Amniotic epithelial cell (primary cell): ENCODE measurements around the gene CERS5.
"Not testable (repeated sequence)": the region's sequence is repeated elsewhere in the genome, so short reads cannot be mapped to it uniquely, and the experiment has no call there.

ENCODE experiments used
- DNase-seq: peaks from one replicate; pipeline ENCODE4 v3.0.0-alpha.2; 2010; ENCODE audit warnings: low read depth

CERS5 gene

DNA sequence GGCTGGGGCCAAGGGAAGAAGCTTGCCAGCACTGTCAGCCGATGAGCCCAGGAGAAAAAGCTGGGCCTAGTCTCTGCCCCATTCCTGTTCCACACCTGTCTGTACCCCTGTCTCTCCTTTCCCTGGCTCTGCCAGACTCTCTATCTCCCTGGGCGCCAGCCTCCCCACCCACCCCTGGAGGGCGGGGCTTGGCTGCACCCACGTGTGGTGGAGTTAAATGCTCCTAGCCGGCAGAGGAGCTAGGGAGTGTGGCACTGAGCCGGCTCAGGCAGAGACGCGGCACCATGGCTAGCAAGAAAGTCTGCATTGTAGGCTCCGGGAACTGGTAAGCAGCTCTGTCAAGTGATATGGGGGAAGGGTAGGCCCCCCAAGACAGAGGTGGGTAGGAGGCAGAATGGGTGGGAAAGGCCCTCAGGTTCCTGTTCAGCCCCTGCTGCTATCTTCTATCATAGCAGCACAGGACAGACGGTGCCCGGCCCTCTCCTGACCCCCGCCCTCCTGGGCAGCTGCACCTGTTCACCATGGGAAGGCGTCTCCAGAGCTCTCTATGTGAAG, 63.3 kb downstream of the CERS5 start, which contains the start of gene GPD1:
Gene GPD1 (plus strand): TSS at position 242 of the 555 bp plus-strand sequence. CDS start 43 bp downstream, at position 285.
- peak; percentile 50 for DNase-seq

DNA sequence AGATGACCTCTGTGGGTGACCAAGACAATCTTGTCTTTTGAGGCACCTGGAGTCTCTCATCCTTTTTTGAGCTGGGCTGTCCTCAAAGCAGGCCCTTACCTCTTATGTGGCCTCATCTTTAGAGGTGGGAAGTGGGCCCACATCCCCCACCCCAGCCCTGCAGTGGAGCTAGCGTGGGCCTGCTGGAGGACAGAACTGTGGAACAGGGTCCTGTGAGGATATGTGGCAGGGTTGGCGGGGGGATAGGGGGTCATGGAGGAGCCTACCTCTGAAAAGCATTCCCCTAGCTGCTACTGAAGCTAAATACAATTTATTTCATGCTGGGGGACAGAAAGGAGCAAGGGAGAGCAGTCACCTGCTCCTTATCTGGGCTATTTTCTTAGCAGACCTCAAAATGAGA, 63.8 kb downstream of the CERS5 start:
- no peak for DNase-seq

DNA sequence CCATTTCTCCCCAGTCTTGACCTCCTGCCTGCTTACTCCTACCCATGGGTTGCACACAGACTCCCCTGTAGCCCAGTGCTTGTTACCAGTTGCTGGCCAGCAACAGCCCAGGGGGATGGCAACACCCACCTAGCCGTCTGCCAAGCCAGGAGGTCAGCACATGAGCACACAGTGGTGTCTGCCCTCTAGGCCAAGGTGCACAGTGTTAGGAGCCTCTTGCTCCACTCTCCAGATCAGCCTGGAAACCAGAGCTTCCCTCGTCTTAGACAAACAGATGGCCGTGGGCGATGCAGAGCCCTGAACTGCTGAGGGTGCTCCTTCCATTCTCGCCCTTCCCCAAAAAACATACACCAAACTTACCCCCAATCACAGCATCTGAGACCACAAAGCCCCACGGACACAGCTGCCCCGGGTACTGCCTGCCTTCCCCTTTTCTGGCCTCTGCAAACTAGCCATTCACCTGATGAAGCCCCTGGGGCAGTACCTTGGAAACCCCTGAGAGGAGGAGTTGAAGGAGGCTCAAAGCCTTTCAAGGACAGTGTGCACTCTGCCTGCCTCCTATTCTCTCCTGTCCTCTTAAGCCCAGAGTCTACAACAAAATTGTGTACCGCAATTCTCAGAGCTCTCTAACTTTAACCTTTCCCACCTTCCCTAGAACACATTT, 64.4 kb downstream of the CERS5 start:
- no peak for DNase-seq

DNA sequence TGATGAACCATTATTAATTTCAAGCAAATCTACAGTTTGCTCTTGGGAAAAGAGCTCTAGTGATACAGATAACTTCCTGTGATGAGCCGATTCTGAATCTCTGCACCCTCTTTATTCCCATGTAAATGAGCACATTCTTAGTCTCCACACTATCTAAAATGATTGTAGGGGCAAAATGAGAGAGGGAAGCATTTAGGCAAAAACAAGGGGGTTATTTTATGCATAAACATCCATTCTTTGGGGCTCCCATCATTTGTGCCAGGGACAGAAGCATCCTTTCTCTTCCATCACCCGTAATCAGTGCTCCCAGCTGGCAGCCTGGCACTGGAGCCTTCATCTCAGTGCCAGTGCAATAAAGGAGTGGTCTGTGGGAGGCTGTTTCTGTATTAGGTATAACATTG, 65.0 kb downstream of the CERS5 start:
- DNase-seq: no peak

DNA sequence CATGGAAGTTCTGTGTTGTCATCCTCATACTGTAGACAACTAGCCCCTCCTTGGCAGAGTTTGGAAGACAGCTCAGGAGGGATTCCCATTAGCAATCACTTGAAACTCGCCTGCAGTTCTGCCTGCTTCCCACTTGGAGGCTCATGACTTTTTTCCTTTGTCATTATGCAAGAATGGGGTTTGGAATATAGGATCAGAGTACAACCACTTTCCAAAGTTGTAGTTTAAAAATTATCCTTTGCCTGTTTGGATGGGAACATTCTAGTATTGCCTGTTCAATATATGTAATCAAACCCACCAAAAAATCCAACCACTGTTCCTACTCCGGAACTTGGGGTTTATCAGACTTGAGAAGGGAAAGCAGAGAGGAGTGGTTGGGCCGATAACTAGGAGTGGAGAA, 65.5 kb downstream of the CERS5 start:
- peak; percentile 65 for DNase-seq

DNA sequence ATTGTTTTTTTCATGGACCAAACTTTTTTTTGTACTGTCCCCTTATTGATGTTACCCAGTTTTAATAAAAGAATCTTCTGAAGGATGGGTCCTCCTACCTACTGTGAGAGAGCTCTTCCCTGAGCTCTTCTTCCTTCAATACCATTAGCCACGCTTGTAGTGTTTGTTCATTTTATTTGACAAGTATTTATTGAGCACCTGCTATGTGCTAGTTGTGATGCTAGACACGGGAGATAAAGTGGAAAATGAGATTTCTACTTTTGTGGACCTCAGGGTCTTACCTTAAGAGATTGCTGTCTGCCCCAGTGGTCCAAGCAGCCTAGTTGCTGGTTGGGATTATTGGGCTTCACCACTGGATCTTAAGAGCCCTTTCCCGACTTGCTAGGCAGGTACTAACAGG, 66.6 kb downstream of the CERS5 start:
- no peak for DNase-seq

DNA sequence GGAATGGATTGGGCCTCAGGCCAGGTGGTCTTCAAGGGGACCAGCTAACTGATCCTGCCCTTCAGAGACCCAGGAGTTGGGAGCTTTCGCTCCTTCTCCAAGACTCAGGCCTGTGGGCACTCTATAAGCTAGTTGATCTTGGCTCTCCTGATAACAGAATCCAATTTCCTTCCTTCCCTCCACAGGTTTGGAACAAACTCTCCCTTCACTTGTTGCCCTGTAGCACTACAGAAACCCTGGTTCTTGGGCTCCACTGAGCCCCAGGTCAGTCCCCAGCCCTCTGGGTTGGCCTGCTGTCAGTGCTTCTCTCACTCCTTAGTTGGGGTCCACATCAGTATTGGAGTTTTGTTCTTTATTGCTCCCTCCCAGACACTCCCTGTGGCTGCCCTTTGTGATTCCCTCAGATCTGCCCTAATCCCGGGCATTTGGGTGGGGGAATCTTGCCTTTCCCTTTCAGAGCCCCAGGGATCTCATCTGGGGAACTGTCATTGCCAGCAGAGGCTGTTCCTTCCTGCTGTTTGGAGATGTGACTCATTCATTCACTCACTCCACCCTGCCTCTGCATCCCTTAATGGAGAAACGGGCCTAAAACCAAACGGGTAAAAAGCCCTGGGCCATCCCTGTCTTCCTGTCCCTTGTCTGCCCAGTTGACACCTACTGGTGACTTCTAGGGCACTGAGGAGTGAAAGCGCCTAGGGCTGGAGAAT, 67.7 kb downstream of the CERS5 start:
- DNase-seq: no peak

DNA sequence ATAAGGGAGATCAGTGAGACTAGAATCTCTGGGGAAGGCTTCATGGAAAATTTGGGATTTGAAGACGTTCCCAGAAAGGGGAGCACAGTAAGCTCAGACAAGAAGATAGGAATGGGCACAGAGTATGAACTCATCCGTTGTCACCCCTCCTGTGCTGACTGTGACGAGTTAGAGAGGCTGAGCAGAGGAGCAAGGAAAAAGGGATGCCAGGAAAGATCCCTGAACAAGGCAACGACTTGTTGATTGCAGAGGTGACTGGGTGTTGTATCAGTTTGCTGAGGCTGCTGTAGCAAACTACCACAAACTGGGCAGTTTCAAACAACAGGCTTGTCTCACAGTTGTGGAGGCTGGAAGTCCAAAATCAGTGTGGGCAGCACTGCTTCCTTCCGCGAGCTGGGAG, 69.2 kb downstream of the CERS5 start:
- no peak for DNase-seq

DNA sequence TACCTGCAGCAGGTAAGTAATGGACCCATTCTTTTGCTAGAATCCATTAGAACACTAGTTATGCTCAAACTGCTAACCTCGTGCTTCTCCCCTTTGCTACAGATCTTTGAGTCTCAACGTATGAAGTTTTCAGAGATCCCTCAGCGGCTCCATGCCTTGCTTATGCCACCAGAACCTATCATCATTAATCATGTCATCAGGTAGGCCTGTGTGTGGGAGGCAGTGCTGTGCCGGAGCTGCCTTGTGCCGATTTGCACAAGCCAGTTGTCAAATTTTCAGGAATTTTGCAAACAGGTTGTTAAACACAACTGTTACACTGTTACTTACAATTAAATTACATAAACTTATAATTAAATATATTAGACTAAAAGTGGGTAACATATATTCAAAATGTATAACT, 76.8 kb downstream of the CERS5 start:
- no peak for DNase-seq

DNA sequence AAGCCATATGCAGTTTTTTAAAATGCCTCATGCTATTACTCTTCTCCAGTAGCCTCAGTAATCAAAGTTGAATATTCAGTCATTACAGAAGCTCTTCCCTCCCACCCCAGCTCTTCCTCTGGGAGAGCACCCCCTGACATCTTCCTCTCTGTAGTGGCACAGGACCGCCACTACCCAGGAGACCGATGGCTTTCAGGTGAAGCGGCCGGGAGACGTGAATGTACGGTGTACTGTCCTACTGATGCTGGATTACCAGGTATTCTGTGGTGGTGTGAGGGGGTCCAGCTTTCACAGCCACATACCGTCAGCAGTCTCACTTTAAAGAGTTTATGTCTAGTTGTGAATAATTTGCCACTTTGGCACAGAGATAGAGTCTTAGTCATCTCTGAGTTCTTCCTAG, 77.4 kb downstream of the CERS5 start:
- no peak for DNase-seq

DNA sequence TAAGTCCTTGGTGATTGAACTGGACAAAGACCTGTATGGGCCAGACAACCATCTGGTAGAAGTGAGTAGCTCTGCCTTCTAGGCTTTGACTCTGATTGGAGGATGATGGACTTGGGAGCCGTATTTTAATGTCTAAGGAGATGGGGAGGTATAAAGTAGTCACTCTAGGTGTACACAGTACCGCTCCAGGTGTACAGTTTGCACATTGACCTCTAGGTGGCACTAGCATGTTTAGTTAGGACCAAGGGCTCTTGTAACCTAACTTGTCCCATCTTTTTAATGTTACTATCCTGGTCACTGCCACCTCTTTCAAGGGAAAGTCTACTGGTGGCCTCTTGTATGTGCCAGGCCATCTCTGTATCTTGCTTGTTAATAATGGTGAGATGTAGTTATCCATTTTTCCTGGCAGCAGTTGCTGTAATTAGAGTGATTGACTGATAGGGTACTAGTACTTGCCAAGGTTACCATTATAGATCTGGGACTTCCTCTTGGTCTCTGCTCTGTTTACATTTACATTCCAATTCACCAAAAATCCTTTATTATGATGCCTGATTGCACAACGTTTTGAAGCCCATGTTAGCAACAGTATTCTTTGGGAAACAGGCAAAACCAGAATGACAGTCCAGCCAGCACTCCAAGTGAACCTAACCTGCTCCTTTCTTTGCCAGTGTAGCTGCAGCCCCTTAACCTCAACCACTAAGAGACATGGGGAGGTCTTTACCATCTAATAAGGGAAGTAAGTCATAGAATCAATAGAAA, 78.4 kb downstream of the CERS5 start:
- DNase-seq: no peak

DNA sequence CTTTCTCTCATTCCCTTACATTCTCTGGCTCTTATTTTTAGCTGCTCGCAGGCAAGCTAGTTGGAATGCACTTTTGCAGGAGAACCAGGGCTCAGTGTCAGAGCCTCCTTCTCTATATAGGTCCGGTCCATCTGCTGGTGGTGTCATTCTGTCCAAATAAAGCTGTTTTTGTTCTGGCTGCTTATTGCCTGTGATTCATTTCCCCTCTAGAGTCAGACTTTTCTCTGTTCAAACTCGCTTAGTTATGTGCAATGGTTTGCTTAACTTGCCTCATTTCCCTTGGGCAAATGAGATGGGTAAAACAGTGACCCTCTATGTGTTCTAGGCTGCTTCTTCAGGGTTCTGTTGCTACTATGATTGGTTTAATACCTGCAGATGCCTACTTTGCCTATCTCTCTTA, 79.2 kb downstream of the CERS5 start:
- no peak for DNase-seq

DNA sequence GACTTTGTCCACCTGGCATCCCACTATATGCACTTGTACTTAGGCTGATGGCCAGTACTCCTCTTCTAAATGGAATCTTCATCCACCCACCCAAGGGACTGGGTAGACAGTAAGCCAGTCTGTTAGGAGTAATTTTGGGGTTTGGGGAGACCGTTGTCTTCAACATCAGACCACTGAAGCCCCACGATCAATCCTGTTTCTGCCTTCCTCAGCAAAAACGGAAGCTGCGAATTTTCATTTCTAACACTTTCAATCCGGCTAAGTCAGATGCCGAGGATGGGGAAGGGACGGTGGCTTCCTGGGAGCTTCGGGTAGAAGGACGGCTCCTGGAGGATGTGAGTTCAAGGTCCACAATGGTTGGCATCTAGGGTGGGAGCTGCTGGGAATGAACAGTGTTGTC, 80.0 kb downstream of the CERS5 start:
- no peak for DNase-seq

DNA sequence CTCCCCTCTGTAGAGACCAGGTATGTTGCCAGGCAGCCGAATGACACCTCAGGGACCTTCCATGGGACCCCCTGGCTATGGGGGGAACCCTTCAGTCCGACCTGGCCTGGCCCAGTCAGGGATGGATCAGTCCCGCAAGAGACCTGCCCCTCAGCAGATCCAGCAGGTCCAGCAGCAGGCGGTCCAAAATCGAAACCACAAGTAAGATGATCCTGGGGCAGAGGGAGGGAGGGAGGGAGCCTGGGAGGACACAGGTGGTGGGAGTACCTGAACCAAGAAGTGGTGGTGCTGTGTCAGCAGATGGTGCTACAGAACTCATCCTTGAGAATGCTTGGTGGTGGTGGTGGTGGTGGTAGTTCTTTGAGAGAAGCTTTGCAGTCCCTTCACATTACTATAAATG, 81.0 kb downstream of the CERS5 start:
- no peak for DNase-seq

DNA sequence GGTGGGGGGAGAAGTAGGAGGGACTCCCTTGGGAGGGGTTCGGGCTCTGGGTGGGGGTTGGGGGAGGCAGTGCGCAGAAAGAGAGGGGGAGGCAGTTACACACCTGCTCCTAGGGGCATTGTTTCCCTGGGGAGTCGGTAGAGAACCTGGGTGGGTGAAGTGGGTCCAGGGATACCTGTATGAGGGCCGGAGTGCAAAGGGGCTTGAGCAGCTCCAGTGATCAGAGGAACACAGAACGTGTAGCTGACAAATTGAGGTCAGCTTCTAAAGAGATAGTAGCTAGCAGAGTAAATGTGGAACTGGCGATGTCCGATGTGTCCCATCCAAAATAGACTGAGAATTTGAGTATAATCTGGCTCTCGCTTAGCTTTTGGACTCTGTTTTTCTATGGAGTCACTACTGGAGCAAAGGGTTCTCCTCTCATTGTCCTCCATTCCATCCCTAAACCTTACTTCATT, 81.5 kb downstream of the CERS5 start:
- DNase-seq: no peak

DNA sequence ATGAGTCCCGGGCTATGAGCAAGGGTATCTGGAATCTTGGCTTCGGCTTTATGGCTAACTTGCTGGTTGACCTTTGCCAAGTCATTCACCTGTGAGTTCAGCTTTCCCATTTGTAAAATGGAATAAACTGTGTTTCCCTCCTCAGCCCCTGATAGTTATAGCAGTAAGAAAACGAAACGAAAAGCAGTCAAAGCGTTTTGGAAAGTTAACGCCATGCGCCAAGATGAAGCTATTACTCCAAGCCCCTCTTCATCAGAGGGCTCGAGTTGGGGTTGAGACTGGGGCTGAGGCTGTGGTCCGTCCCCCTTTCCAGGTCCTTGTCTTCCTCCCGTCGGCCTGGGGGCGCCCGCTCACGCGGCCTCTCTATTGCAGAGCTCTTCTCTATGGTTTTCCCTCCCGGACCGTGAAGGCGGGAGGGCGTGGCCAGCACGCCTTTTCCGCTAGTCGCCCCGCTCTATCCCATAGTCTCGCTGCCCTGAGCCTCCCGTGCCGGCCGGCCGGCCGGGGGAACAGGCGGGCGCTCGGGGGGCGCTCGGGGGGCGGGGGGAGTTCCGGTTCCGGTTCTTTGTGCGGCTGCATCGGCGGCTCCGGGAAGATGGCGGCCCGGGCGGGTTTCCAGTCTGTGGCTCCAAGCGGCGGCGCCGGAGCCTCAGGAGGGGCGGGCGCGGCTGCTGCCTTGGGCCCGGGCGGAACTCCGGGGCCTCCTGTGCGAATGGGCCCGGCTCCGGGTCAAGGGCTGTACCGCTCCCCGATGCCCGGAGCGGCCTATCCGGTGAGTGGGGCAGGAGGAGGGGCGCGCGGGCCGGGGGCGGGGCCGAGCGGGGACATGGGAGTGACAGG, 82.2 kb downstream of the CERS5 start, which contains the start of gene SMARCD1:
Gene SMARCD1 (plus strand): TSS at position 568 of the 840 bp plus-strand sequence. CDS start 28 bp downstream, at position 596.
- DNase-seq: peak; percentile 88

DNA sequence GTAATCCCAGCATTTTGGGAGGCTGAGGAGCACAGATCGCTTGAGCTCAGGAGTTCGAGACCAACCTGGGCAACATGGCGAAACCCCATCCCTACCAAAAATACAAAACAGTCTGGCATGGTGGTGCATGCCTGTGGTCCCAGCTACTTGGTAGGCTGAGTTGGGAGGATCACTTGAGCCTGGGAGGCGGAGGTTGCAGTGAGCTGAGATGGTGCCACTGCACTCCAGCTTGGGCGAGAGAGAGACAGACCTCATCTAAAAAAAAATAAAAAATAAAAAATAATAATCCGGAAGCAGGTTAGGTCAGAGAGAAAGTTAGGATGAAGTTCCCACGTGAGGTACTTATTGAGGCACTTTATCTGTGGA, 82.8 kb downstream of the CERS5 start:
- not testable (repeated sequence) for DNase-seq

DNA sequence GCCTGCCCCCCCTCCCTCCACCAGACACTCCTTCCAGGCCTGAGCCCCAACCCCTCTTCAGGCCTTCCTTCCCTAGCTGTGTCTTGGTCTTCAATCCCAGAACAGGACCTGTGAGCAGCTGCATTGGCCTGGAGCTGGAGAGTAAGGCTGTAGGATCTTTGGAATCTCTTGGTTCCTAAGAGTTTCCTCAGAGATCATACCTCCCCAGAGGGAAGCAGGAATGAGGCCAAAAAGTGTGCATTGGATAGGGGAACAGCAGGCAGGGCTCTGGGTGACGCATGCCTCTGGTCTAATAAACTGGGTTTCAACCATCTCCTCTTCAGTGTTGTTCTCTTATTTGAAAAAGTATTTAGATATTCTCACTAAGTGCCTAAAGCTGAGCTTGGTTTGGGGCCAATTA, 83.9 kb downstream of the CERS5 start:
- no peak for DNase-seq

DNA sequence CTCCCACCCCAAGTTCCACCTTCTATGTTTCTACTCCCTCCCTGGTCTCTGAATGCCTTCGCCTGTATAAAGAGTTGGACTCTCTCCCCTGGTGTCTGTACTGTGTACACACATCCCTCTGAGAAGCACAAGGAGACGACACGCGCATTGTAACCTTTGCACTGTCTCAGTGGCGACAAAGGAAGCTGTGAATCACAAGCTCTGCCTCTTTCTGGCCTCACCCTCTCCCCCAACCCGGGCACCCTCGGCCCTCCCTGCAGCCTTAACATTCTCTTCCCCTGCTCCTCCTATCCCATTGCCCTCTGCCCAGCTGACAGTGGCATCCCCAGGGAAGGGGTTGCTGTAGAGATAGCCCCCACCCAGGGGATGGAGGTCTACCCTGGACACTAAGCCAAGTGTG, 84.5 kb downstream of the CERS5 start:
- no peak for DNase-seq

DNA sequence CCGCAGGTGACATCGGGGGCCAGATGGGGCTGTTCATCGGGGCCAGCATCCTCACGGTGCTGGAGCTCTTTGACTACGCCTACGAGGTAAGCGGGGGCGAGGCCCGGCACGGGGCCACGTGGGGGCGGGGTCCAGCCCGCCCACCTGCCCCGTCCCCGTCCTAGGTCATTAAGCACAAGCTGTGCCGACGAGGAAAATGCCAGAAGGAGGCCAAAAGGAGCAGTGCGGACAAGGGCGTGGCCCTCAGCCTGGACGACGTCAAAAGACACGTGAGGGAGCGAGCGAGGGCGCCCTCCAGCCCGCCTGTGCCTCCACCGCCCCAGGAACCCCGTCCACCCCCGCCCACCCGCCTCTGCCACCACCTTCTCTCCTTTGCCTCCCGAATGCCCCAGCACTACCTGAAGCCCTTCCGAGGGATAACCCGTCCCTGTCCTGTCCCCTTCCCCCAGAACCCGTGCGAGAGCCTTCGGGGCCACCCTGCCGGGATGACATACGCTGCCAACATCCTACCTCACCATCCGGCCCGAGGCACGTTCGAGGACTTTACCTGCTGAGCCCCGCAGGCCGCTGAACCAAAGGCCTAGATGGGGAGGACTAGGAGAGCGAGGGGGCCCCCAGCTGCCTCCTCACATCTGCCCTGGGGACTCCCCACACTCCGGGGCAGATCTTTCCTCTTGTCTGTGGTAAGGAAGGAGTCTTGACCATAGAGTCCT, 85.9 kb downstream of the CERS5 start:
- no peak for DNase-seq

DNA sequence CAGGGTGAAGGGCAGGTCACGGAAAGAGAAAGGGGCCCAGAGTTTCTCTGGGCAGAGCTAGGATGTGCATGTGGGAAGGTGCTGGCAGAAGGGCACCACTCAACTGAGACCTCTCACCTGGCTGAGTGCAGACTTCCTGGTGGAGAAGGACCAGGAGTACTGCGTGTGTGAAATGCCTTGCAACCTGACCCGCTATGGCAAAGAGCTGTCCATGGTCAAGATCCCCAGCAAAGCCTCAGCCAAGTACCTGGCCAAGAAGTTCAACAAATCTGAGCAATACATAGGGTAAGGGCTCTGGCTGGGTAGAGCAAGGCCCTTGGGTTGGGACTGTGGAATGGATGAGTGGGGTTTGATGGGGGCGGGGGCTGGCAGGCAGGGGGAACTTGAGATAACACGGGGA, 87.4 kb downstream of the CERS5 start:
- DNase-seq: no peak
